H4 (cell line): ENCODE results near the gene ZBTB7C. TPM values are rescaled to one million over a fixed set of nuclear protein-coding genes. Genes with fewer than 3 reads are reported as not detected.
"Not testable (repeated sequence)": the region's sequence is repeated elsewhere in the genome, so short reads cannot be mapped to it uniquely, and the experiment has no call there.

Source experiments
- DNase-seq: peaks from one replicate; pipeline ENCODE4 v3.0.0-alpha.2; 2015; ENCODE audit warnings: low spot score
- total RNA-seq: library from RNA; depleted of rRNA; stranded (reverse); fragments of >200 nt; shearing (Covaris generic); gene quantifications from 2 replicates; pipeline ENCODE4 v1.2.3, GENCODE V29; 2014; rRNA removed

The ZBTB7C gene
- 1.0 and 1.1 TPM in 2 replicates for total RNA-seq

DNA sequence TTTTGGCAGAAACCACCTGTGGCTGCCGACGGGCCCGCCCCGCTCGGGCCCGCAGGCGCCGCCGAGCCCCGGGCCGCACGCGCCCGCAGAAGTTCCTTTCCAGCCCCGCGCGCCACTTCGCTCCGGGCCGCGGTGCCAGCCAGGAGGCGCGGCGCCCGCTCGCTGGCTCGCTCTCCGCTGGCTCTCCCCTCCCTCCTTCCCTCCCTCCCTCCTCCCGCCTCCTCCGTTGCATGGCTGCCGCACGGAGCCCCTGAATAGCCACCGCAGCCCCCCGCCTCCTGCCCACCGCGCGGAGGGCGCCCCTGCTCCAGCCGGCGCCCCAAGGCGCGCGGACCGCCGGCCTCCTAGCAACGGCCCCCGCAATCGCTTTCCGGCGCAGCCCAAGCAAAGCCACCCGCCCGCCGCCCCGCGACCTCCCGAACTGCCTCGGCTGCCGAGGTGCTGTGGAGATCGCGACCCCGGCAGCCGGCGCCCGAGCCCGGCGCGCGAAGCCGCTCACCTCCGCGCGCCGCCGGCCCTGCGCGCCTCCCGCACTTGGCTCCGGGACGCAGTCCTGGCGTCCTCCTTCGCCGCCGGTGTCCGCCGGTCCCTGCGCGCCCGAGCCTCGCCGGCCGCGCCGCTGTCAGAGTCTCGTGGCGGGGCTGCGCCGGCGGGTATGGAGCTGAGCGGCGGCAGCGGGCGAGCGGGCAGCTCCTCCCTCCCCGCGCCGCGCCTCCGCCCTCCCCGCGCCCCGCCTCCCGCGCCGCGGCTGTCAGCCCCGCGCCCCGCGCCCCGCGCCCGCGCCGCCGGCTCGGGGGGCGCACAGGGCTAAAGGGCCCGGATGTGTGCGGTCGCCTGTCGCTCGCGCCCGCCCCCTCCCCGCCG, at the start of gene ZBTB7C:
ZBTB7C (minus strand) TSS at position 657 of the 864 bp plus-strand sequence.
- DNase-seq: no peak

DNA sequence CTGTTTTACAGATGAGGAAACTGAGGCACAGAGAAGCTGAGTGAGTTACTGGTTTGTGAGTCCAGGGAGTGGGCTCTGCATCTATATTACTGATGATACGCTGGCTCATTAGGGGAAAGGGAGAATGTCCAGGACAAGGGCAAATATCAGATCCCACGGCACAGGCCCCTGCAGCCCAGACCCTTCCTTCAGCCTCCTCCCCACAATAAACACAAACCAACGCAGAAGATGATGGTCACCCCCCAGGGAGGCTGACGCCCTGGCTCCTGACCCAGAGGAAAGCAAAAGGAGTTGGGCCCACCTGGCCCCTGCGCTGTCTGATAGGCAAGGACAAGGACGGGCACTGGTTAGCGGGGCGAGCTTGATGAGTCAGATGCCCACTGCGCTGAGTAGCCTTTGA, 47.7 kb upstream of the ZBTB7C start:
- DNase-seq: no peak

DNA sequence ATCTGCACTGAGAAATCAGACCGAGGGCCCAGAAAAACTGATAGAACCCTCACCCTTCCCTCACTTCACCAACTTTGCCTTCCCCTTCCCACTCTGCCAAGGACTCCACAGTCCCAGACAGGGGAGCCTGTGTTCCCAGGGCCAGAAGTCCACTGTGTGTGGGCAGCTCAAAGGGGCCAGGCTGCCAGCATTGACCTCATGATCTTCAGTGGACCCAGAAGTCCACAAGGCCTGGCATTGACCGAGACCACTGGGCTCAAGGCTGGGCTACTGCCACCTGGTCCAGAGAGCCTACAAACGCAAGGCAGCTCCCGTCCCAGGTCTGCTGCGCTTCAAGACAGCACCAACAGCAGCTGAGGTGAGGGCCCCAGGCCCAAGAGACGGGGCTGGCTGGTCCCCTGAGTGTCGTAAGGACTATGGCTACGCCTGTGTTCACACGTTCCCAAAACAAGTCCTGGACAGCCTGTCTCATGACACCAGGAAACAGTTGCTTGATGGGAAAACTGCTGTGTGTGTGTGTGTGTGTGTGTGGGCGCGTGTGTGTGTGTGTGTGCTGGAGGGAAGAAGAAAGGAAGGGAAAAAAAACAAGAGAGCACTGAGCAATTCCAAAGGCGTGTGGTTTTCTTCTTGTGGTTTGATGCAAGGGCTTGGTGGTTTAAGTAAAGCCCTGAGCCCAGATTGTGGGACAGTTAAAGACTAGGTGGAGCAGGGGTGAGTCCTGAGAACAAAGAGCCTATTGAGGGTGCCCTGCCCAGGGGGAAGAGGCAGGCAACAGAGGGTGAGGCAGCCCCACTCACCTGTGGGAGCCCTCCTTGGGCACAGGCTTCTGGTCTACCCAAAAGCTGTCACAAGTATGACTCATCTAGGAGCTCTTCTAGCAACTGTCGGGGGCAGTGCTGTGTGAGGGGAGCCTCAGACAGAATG, 46.6 kb upstream of the ZBTB7C start:
- DNase-seq: peak; percentile 98

DNA sequence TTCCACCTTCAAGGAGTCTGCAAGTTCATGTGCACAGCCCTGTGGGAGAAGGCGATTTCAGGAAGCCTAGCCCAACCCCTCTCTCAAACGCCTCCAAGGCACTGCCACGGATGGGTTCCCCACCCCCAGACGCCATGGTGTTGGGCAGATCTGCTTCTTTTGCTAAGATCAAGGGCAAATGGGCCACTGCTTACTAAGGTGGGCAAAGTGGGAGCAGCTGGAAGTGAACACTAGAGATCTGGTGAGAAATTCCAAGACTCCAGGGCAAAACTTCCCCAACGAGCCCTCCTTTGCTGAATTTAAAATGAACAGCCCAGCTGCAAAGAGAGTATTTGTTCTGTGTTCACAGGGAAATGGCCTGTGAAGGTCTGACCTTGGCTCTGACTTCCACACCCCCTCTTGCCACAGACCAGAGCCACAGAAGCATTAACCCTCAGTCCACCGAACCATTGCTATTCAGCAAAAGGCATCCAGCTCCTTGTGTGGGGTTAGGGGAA, 45.1 kb upstream of the ZBTB7C start:
- DNase-seq: no peak

DNA sequence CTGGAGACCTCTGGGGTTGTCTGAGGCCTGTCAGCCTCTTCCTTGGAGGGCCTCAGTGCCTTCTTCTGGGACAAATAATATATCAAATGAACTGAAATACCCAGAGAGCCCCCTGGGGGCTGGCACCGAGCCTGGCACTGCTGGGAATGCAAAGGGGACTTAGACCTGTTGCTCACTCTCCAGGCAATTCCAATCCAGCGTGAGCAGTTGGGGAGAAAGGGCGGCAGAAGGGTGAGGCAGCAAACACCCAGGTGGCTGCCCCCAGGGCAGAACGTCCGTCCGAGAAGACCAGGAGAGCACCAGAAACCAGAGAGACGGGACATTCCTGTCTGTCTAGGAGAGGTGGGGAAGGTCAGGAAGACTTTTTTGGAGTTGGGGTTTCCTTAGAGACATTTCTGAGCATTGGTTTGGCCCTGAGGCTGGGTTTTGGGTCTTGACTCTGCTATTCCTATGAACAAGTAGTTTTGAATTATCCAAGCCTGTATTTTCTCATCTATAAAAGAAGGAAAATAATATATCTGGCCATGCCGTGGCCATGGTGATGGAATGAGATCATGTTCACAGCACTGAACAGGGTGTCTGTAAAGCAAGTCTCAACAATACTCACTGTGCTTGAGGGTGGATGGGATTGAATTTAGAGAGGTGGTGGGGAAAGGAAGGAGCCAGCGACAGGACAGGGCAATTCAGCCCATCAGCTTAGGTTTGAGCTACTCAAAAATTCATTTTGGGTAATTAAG, 44.3 kb upstream of the ZBTB7C start:
- no peak for DNase-seq

DNA sequence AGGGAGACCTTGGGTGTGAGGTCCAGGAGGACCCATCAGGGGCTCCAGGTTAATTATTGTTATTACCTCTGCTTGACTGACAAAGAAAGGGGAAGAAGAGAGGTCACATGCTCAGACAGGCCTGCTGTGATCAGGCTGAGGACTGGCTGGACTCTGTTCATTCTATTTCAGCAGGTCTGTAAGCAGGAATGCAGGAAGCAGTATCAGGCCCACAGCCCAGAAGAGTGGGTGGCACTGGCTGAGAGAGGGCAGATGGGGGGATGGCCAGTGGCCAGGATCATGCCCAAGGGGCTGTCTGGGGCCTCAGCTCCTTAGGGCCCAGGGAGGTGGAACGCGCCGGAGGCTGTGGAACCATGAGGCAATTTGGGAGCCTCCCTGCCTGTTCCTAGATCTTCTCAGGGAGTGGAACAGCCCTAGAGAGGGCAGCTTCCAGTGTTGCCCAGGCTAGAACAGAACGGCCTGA, 43.7 kb upstream of the ZBTB7C start:
- DNase-seq: no peak

DNA sequence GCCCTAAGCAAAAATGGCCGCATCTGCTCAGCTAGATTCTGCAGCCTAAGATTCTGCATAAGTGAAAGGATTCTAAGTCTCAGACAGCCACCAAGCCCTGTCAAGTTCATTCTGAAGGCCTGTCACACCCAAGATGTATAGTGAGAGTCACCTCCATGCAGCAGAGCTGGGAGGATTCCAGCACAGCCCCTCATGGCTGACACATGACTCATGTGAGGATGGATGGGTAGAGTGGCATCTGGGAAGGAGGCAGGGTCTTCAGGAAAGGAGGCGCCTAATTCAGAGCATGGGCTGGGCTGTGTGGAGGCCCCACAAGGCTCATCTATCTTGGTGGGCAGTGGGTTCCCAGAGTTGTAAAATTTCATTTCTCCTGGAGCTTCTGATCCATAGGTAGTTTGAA, 41.5 kb upstream of the ZBTB7C start:
- DNase-seq: no peak

DNA sequence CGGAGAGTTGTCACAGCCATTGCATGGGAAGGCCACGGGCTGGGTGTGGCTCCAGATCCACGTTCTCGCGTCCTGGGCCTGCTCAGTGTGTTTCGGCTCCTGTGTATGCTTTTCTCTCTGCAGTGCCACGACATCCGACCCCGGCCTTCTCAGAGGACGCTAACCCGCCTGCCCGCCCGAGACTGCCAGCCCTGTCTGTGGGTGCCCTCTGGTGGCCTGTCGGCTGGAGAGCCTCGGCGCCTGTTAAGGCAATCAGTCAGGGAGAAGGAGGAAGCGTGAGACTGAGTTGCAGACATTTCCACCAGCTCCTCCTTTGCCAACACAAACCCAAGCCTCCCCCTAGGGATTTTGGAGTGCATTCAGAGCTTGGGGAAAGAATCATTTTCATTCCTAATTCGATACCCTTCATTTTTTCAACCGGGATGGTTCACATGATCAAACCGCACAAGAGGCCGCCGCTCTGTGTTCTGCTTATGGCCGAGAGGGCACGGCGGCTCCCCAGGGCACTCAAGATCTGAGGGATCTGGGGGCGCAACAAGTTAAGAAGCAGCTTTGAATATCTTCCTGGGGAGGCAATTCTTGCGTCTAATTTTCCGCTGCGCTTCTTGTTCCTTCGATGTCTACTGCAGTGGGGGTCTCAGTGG, 37.5 kb upstream of the ZBTB7C start:
- DNase-seq: peak; percentile 71

DNA sequence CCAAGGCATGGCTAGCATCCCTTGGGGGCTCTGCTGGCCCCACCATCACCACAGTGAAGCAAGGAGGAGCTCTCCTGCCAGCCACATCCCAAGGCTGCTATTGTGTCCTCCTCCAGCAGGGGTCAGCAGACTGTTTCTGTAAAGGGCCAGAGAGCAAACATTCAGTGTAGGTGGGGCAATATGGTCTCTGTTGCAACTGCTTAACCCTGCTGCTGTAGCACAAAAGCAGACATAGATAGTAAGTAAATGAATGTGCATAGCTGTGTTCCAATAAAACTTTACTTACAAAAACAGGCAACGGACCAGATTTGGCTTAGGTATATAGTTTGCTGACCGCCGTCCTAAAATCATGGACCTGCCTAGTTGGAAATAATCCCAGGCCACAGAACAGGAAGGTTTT, 36.4 kb upstream of the ZBTB7C start:
- DNase-seq: peak; percentile 81

DNA sequence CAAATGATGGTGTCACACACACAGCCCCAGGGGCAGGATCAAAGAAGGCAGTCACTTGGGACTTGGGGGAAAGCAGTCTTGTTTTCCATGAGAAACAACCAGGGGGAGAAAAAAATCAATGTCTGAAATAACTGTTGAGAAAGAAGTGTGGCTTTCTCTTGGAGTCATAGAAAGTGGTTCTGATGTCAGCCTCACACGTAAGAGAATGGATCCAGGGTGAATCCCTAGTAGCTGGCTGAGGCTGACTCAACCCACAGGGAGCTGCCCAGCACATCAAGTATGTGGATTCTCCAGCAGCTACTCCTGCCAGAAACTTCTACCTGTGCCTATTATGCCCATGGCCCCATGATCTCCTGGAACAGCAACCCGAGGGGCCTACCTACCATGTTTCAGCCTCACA, 33.6 kb upstream of the ZBTB7C start:
- DNase-seq: no peak

DNA sequence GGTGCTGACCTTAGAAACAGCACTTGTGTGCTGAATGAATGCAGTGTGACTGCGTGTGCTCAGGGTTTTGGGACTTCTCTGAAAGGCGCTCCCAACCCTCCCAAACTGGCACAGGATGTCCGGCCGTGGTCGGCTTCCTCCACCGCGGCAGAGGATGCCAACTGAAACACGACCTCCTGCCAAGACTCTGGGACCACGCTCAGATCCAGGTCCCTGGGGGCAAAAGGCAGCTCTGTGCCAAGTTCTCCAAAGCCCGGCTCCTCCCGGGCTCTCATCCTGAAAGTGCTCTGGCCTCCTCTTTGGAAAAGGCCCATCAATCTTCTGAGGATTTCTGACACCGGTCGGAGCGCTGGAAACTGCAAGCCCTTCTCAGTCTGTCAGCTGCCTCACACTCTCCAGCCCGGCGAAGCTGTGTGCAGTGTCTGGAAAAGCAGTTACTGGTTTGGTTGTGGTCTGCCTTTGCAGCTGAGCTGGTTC, 32.3 kb upstream of the ZBTB7C start:
- DNase-seq: no peak

DNA sequence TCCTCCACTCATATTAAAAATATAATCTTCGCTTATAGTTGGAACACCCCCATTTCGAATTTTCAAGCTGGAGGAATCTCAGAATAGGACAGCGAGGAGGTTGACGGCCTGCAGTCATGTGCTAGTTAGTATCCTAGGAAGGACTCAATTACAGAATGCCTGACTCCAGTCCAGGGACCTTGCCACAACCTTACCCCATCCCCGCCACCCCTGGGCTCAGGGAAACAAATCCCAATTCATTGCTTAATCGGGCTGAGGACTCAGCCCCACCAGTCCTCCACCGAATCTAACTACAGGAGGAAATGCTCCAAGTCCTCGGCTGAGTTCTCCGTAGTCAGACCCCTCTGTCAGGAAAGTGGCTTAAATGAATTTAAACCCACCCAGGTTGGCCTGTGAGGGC, 31.7 kb upstream of the ZBTB7C start:
- DNase-seq: no peak

DNA sequence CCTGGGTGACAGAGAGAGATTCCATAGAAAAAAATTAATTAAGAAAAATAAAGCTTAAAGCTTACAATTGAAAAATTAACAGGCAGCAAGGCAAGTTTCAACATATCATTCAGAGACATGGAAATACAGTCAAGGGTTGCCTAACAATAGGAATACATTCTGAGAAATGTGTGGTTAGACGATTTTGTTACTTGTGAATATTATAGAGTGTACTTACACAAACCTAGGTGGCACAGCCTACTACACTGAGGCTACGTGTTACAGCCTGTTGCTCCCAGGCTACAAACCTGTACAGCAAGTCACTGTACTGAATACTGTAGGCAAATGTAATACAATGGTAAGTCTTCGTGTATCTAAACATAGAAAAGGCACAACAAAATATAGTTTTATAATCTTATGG, 27.7 kb upstream of the ZBTB7C start:
- no peak for DNase-seq

DNA sequence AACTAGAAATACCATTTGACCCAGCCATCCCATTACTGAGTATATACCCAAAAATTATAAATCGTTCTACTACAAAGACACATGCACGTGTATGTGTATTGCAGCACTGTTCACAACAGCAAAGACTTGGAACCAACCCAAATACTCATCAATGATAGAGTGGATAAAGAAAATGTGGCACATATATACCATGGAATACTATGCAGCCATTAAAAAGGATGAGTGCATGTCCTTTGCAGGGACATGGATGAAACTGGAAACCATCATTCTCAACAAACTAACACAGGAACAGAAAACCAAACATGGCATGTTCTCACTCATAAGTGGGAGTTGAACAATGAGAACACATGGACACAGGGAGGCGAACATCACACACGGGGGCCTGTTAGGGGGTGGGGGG, 25.2 kb upstream of the ZBTB7C start:
- DNase-seq: not testable (repeated sequence)

DNA sequence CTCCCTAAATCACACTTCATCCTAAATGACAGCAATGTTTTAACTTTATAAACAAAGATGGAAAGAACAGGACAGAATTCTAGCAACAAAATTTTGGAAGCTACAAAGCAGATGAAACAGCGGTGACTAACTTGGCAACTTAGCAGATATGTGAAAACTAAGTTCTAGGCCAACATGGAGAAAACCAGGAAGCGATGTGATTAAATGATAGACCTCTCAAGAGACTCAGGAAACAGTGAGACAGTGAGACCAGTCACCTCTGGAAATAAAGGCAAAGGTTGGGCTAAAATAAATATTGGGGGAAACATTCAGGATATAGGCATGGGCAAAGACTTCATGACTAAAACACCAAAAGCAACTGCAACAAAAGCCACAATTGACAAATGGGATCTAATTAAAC, 24.4 kb upstream of the ZBTB7C start:
- DNase-seq: no peak

DNA sequence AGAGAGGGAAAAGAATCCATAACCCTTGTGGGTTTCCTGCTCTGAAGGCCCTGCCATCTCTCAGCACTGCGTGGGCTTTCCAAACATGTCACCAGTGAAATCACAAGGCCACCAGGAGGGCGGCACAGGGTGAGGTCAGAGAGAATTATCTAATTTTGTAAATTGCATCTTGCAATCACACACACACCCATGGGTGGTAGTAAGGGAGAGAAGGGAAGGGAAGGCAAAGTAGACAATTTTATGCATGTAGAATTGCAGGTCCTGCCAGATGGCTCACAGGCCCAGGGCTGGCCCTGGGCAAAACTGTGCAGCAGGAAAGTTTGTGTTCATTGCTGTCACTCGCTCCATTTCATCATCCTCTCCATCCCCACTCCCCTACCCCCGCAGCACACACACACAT, 21.0 kb upstream of the ZBTB7C start:
- no peak for DNase-seq

DNA sequence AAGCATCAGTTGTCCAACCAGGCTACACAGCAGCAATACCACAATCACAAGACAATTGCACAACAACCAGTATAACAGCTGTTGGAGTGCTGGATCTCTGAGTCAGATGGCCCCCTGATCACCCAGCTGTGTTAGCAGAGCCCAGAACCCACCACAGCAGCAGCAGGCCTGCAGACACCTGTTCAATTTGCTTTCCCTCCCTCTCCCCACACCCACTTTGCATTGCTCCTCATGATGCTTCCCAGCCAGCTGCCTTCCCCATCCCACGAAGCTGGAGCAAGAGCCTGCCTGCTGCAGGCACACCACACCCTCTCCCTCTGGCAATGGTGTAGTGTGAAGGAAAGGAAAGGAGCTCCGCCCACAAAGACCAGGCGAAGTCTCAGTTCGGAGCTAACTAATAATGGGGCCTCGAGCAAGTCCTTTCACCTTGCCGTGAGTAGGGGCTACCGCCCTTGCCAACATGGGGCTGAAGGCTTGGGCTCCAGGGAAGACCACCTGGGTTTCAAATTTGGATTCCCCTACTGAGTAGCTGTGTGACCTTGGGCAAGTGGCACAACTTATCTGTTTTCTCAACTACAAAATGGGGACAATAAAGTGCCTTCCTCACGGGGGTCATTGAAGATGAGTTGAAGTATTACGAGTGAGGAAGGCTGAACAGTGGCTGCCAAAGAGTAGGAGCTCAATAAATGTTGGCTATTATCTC, 19.4 kb upstream of the ZBTB7C start:
- no peak for DNase-seq

DNA sequence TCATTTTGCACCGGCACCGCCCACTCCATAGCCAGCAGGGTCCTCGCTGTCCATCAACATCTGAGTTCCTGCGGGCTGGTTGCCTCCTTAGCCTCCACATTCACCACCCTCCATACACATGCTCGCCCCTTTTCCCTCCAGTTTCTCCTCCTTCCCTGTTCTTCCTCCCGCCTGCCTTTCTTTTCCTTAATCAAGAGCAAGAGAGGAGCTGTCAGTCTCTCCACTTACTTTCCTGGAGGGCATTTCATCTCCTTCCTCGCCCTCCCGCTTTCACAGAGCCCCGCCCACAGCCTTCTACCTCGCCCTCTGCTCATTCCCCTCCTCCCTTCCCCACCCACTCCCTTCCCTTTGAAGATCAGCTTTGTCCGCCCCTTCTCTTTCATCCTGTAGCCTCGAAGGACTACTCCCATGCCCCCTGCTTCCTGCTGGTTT, 13.8 kb upstream of the ZBTB7C start:
- no peak for DNase-seq

DNA sequence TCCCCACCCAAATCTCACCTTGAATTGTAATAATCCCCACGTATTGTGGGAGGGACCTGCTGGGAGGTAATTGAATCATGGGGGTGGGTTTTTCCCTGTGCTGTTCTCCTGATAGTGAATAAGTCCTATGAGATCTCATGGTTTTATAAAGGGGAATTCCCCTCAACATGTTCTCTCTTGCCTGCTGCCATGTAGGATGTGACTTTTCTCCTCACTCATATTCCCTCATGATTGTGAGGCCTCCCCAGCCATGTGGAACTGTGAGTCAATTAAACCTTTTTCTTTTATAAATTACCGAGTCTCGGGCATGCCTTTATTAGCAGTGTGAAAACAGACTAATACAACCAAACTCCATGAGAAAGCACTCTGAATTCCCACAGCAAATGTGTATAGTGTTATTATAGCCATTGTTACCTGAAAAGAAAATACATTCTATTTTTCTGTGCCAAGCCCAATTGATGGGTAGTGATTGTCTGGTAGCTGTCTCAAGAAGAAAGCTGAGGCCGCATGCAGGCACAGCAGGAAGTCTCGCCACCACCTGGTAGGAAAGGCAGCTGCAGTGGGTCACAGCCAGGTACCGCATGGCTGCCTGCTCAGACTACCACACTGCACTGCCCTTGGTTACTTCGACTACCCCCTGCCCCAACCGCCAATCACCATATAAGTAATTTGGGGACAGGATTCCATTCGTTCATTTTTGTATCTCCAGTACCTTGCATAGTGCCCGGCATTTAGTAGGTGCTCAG, 10.3 kb upstream of the ZBTB7C start:
- no peak for DNase-seq
